ENCODE data around the gene GUCA1A. TPM values are rescaled to one million over a fixed set of nuclear protein-coding genes. Genes with fewer than 3 reads are reported as not detected.

The GUCA1A gene
- total RNA-seq, 1 donor from 2014 or later, result 0.41 TPM

GRCh38 chr6:42159431-42160024 is 13.6 kb upstream of the GUCA1A start:
- H3K9me3 Mint-ChIP-seq, result no peaks in the 10 kb centered on the region
- no peak overlapping the region for H3K27ac Mint-ChIP-seq
- no peaks in the 10 kb centered on the region for H3K36me3 Mint-ChIP-seq
- H3K4me1 Mint-ChIP-seq (ENCODE audit: unreplicated experiment), result peaks cover 10% of the 10 kb centered on the region
- TF ChIP-seq, protein P1, sequence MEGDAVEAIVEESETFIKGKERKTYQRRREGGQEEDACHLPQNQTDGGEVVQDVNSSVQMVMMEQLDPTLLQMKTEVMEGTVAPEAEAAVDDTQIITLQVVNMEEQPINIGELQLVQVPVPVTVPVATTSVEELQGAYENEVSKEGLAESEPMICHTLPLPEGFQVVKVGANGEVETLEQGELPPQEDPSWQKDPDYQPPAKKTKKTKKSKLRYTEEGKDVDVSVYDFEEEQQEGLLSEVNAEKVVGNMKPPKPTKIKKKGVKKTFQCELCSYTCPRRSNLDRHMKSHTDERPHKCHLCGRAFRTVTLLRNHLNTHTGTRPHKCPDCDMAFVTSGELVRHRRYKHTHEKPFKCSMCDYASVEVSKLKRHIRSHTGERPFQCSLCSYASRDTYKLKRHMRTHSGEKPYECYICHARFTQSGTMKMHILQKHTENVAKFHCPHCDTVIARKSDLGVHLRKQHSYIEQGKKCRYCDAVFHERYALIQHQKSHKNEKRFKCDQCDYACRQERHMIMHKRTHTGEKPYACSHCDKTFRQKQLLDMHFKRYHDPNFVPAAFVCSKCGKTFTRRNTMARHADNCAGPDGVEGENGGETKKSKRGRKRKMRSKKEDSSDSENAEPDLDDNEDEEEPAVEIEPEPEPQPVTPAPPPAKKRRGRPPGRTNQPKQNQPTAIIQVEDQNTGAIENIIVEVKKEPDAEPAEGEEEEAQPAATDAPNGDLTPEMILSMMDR (conservative IDR thresholded peaks at IDR 0.05), result no peak
- no peak overlapping the region for H3K4me3 Mint-ChIP-seq
- DNase-seq (ENCODE audit: extremely low spot score, unreplicated experiment), result no peak
- H3K27me3 Mint-ChIP-seq, result peaks cover 5% of the 10 kb centered on the region

DNA sequence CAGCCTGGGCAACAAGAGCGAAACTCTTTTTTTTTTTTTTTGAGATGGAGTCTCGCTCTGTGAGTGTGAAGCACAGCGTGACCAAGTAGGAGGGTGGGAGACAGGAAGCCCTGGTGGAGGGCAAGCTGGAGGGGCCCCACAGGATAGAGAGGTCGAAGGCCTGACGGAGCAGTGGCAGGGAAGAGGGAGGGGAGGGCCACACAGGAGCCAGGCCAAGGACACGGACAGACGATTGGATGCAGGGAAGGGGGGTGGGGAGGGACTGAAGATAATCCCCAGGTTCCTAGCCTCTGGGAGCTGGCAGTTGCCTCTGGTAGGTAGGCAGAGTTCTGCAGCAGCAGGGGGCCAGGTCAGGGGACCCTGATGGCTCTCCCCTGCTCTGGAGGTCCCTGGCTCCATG is 10.8 kb upstream of the GUCA1A start:
- no peak overlapping the region for H3K4me3 Mint-ChIP-seq
- no peaks in the 10 kb centered on the region for H3K9me3 Mint-ChIP-seq
- no peak overlapping the region for H3K27ac Mint-ChIP-seq
- TF ChIP-seq, protein P1 (conservative IDR thresholded peaks at IDR 0.05), result no peak
- DNase-seq (ENCODE audit: extremely low spot score, unreplicated experiment), result no peak
- peaks cover 18% of the 10 kb centered on the region for H3K4me1 Mint-ChIP-seq (ENCODE audit: unreplicated experiment)
- H3K27me3 Mint-ChIP-seq, result peaks cover 8% of the 10 kb centered on the region
- no peaks in the 10 kb centered on the region for H3K36me3 Mint-ChIP-seq

DNA sequence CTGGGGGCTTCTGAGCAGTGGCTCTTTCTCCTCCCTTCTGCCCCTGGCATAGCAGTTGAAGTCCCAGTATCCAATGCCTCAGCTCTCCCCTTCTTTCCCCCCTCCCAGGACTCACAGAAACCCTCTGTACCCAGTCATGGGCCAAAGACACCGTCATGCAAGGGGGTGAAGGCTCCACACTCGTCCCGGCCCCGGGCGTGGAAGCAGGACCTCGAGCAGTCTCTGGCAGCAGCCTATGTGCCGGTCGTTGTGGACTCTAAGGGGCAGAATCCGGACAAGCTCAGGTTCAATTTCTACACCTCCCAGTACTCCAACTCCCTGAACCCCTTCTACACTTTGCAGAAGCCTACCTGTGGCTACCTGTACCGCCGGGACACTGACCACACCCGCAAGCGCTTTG is 10.4 kb upstream of the GUCA1A start:
- Mint-ChIP-seq H3K27ac (no peak overlapping the region), H3K9me3 (no peaks in the 10 kb centered on the region), H3K27me3 (peaks cover 8% of the 10 kb centered on the region), H3K36me3 (no peaks in the 10 kb centered on the region), H3K4me1 (ENCODE audit: unreplicated experiment) (peaks cover 16% of the 10 kb centered on the region), H3K4me3 (no peak overlapping the region)
- TF ChIP-seq, protein P1 (conservative IDR thresholded peaks at IDR 0.05), result no peak
- no peak for DNase-seq (ENCODE audit: extremely low spot score, unreplicated experiment)

GRCh38 chr6:42163981-42164380 is 9.2 kb upstream of the GUCA1A start:
- DNase-seq (ENCODE audit: extremely low spot score, unreplicated experiment), result no peak
- TF ChIP-seq, protein P1 (conservative IDR thresholded peaks at IDR 0.05), result no peak
- H3K27me3 Mint-ChIP-seq, result peaks cover 8% of the 10 kb centered on the region
- H3K4me1 Mint-ChIP-seq (ENCODE audit: unreplicated experiment), result peaks cover 14% of the 10 kb centered on the region
- H3K9me3 Mint-ChIP-seq, result no peaks in the 10 kb centered on the region
- no peak overlapping the region for H3K4me3 Mint-ChIP-seq
- no peak overlapping the region for H3K27ac Mint-ChIP-seq
- no peaks in the 10 kb centered on the region for H3K36me3 Mint-ChIP-seq

GRCh38 chr6:42165016-42165415 is 8.1 kb upstream of the GUCA1A start:
- no peaks in the 10 kb centered on the region for H3K36me3 Mint-ChIP-seq
- H3K4me1 Mint-ChIP-seq (ENCODE audit: unreplicated experiment), result peaks cover 14% of the 10 kb centered on the region
- peaks cover 8% of the 10 kb centered on the region for H3K27me3 Mint-ChIP-seq
- TF ChIP-seq, protein P1 (conservative IDR thresholded peaks at IDR 0.05), result no peak
- H3K4me3 Mint-ChIP-seq, result no peak overlapping the region
- H3K27ac Mint-ChIP-seq, result no peak overlapping the region
- H3K9me3 Mint-ChIP-seq, result no peaks in the 10 kb centered on the region
- DNase-seq (ENCODE audit: extremely low spot score, unreplicated experiment), result no peak
